Stimulated activated CD8-positive, alpha-beta memory T cell treated with anti-CD3 and anti-CD28 coated beads, Interleukin-2, amount 100 ng/mL, for 1 hour (primary cell): Measurements from ENCODE around the gene ELOVL3.
"Not testable (repeated sequence)": the region's sequence is repeated elsewhere in the genome, so short reads cannot be mapped to it uniquely, and the experiment has no call there.

Source experiments
- DNase-seq, 2 donors: peaks; one replicate each; pipeline ENCODE4 v3.0.0-alpha.2; 2020; ENCODE audit warnings: low read depth in 2 of 2

ELOVL3 gene, protein sequence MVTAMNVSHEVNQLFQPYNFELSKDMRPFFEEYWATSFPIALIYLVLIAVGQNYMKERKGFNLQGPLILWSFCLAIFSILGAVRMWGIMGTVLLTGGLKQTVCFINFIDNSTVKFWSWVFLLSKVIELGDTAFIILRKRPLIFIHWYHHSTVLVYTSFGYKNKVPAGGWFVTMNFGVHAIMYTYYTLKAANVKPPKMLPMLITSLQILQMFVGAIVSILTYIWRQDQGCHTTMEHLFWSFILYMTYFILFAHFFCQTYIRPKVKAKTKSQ

DNA sequence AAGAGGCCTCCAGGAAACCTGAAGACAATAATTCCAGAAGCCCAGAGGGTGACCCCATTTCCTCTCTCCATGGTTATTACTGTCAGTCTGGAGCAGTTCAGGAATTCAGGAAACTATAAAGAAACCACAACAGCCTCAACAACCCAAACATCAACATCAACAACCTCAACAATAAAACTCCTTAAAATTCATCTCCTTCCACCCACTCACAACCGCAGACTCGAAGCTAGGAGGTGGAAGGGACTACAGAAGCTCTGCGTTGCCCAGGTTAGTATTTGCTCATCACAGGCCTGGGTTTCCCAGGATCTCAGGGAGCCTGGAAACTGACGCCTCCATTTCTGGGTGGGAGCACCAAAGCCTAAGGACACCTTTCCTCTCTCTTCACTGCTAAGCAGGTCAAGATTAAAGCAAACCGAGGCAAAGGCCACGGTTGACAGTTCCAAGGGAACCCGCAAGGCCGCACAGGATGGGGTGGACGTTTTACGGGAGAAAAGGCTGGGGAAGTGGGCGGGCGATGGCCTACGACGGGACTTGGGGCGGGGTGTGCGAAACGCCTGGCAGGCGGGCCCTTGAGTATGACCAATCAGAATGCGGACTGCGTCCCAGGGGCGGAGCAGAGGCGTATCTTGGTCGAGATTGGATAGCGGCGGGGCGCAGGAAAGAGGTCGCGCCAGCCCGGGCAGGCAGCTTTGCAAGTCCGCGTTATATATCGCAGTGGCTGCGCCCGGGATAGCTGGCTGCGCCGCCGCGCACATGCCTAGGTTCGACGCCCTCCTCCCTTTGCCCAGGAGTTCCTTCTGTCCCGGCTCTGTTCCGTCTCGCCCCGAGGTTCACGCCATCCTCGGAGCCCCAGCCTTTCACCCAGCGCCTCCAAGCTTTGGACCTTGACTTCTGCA, at the start of gene ELOVL3:
Gene ELOVL3, plus strand, starts transcription at position 654 of the 896 bp plus-strand sequence. CDS start 250 bp downstream, outside the sequence.
- peak; percentile 59 to 69 for DNase-seq

DNA sequence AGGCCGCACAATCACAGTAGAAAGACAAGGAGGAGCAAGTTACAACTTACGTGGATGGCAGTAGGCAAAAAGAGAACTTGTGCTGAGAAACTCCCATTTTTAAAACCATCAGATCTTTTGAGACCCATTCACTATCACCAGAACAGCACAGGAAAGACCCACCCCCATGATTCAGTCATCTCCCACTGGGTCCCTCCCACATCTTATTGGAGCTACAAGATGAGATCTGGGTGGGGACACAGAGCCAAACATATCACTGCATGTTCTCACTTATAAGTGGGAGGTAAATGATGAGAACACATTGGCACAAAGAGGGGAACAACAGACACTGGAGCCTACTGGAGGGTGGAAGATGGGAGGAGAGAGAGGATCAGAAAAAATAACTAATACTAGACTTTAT, 41.5 kb upstream of the ELOVL3 start:
- no peak for DNase-seq

DNA sequence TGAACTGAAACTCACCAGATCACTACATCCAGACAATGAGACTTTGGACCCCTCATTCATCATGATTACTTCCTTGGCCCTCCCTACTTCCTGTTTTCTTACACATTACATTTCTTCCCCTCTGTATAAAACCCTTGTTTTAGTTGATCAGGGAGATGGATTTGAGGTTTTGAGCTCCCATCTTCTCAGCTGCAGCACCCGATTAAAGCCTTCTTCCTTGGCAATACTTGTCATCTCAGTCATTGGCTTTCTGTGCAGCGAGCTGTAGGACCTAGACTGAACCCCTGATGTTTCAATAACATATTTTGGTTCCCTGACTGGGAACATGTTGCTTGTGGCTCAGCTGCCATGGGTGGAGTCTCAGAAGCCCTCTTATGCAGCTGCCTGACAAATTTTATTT, 40.8 kb upstream of the ELOVL3 start:
- no peak for DNase-seq

DNA sequence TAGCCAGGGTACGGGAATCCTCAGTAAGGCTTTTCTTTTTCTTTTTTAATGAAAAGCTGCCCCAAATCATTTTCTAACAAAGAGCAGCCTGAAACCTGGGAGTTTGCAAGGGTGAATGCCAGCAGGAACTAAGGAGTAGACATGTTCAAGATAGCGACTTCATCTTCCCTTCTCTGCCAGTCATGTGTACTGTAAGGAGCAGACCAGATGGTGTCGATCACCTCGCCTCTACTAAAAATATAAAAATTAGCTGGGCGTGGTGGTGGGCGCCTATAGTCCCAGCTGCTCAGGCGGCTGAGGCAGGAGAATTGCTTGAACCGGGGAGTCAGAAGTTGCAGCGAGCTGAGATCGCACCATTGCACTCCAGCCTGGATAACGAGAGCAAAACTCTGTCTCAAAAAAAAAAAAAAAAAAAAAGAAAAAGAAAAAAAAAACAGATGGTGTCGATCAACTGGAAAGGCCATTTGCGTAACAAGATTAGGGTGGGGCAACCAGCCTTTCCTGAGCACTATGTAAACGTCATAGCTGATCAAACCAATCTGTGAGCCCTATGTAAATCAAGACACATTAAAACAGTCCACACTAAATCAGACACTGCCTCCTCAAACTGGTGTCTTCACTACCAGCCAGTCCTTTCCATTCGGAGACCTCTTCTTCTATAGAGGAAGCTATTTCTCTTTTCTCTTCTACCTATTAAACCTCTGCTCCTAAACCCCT, 40.1 kb upstream of the ELOVL3 start:
- no peak for DNase-seq

DNA sequence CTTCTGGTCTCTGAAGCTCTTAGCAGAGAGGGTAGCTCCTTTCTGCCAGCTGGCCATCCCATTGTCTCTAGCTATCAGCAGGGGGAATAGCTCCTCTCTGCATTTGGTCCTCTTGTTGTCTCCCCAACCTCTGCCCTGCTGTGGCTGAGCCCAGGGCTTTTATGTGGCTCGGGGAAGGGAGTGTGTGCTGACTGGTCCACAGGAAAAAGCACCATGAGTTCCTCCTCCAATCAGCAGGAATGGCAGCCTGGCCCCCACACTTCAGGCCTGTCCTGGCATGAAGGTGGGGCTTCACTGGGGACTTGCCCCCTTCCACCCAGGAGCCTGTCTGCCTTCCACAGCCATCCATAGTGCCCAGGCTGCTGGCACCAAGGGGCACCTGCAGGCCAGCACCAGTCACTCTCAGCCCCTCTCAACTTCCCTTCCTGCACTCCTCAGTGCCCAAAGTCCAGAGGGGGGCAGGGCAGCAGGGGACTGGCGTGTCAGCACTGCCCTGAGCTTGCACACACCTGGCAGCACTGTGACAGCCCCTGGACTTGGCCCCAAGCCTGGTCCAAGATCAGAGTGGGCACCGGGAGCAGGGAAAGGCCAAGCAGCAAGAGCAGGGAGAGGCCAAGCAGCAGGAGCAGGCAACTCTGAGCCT, 37.7 kb upstream of the ELOVL3 start:
- DNase-seq = no peak

DNA sequence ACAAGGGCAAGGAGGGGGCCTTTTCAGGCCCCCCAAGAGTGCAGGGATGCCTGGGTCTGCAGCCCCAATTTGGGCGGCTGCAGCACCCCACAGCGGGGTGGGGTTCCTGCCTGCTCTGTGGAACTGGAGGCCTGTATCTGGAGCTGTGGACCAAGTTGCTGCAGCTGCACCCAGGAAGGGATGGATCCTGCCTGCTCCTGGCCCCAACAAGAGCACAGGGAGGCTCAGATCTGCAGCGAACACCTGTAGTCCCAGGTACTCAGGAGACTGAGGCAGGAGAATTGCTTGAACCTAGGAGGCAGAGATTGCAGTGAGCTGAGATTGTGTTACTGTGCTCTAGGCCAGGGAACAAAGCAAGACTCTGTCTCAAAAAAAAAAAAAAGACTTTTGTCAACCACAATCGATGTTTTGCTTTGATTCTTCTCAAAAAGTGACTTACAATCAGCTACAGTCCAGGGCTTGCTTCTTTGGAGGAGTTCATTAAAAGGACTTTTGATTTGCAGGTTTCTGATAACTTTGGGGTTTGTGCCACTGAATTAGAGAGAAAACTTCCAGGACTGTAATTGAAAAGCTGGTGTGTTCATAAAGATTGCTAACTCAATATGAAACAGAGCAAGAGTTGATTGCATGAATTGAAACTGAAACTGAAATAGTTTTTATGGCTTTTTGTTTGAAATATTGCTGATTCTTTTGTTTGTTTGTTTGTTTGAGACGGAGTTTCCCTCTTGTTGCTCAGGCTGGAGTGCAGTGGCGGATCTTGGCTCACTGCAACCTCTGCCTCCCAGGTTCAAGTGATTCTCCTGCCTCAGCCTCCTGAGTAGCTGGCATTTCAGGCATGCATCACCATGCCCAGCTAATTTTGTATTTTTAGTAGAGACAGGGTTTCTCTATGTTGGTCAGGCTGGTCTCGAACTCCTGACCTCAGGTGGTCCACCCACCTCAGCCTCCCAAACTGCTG, 36.9 kb upstream of the ELOVL3 start:
- not testable (repeated sequence) for DNase-seq

DNA sequence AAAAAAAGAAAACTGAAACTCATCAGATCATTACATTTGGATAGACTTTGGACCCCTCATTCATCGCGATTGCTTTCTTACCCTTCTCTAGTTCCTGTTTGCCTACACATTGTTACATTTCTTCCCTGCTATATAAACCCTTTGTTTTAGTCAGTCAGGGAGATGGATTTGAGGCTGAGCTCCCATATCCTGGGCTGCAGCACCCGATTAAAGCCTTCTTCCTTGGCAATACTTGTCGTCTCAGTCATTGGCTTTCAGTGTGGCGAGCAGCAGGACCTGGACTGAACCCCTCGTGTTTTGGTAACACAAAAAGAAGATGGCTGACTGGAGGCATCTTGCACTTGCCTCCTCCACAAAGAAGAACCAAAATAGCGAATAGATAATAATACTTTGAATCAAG, 34.1 kb upstream of the ELOVL3 start:
- no peak for DNase-seq

DNA sequence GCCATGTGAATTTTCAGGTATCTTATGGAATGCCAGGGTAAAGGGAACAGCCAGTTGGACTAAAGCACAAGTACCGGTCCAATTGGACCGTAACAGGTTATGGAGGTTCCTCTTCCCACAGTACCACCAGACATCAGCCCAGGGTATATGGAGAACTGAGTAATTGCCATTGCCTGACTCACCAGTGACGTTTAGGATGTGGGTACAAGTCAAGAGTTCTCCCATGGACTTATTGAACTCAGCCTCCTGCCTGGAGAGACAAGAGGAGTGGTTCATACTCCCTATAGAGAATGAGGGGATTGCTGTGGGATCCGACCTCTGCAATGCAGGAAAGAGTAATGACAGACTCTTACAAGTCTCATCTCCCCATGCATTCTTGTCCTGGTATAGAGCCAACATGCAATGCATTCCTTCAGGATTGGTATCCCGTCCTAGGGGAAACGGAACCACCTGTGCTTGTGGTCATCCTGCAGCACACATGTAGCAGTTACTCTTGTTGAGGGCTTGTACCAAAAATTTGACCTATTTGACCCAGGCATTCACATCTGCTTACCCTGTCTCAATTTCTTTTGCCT, 30.7 kb upstream of the ELOVL3 start:
- no peak for DNase-seq

DNA sequence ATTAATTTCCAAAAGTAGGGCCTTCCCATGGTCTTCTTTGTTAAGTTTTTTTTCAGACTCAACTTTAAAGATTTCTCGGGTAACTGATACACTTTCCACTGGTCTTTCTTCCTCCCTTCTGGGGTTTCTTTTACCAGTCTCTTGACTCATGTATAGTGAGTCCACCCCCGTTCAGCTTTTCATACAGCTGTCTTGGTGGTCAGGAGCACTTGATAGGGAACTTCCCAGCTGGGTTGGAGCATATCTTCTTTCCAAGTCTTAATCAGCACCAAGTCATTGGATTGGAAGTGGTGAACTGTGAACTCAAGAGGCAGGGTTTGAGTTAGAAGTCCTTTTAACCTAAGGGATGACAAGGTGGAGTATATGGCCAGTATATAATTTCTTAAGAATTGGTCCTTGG, 29.2 kb upstream of the ELOVL3 start:
- no peak for DNase-seq

DNA sequence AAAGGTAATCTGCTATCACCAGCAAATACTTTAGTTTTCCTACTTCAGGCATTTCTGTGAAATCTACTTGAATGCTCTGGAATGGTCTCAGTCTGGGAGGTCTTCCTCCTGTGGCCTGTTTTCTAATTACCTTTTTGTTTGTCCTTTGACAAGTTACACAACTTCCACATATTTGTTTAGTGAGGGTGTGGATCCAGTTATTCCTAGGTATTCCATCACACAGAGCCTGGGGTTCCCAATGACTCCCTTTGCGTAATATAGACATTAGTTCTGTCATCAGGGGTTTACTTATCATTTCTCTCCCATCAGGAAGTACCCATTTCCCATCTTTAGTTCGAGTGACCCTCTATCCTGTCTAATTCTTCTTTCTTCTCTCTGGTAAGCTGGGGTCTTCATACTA, 28.1 kb upstream of the ELOVL3 start:
- no peak for DNase-seq

DNA sequence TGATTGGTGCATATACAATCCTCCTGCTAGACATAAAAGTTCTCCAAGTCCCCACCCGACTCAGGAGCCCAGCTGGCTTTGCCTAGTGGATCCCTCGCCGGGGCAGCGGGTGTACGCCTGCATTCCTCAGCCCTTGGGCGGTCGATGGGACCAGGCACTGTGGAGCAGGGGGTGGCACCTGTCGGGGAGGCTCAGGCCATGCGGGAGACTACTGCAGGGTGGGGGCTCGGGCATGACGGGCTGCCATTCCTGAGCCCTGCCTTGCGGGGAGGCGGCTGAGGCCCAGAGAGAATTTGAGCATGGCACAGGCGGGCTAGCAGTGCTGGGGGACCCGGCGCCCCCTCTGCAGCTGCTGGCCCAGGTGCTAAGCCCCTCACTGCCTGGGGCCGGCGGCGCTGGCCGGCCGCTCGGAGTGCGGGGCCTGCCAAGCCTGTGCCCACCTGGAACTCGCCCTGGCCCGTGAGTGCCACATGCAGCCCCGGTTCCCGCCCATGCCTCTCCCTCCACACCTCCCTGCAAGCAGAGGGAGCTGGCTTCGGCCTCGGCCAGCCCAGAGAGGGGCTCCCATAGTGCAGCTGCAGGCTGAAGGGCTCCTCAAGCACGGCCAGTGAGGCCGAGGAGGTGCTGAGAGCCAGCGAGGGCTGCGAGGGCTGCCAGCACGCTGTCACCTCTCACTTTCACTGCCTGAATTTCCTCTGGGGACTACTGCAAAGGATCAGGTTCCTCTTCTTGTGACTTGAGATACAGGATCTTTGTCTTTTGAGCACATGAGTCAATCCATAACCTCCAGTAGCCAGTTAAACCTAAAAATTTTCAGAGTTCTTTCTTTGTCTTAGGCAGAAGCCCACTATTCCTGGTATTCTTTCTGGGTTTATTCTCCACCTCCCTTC, 25.1 kb upstream of the ELOVL3 start:
- DNase-seq = no peak

DNA sequence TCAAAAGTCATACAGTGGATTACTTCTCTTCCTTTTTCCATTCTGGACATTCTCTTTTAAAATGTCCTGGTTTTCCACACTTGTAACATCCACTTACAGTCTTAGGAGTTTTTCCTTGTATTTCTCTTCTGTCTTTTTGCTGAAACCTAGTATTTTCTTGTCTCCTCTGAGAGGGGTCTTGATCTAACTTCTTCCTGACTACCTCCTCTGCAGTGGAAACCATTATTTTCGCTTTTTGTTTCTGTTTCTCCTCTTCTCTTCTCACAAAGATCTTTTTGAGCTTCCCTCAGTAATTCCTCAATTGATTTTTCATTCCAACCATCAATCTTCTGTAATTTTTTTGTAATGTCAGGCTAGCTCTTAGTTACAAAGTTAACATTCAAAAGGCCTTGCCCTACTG, 23.7 kb upstream of the ELOVL3 start:
- DNase-seq = no peak

DNA sequence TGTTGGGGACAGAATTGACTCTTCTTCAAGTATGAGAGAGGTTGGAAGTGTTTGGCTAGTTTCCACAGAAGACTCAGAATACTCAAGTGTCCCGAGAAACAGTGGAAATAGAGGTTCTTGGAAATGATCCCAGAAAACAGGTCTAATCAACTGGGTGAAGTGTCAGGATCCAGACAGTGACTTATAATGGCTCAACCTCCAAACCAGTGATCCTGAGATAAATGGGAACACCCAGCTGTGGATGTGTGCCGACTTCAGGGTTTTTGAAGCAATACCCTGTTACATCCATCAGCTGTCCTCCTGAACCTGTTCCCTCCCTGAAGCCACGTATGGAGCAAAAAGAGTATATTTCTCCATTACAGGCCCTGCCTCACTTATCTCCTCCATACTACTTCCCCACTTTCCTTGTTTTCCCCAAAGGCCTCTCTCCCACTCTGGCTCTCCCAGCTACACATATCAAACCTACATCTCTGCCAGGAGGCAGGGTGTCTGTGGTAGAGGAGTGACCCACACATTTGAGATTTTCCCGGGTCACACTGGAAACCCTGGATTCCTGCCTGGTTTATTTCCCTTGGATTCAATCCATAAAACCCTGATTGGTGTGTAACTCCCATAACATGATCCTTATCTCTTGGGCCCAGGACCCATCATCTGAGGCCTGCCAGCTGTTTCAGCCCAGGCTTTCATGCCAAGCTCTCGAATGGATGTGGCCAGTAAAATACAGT, 17.6 kb upstream of the ELOVL3 start:
- DNase-seq = no peak

DNA sequence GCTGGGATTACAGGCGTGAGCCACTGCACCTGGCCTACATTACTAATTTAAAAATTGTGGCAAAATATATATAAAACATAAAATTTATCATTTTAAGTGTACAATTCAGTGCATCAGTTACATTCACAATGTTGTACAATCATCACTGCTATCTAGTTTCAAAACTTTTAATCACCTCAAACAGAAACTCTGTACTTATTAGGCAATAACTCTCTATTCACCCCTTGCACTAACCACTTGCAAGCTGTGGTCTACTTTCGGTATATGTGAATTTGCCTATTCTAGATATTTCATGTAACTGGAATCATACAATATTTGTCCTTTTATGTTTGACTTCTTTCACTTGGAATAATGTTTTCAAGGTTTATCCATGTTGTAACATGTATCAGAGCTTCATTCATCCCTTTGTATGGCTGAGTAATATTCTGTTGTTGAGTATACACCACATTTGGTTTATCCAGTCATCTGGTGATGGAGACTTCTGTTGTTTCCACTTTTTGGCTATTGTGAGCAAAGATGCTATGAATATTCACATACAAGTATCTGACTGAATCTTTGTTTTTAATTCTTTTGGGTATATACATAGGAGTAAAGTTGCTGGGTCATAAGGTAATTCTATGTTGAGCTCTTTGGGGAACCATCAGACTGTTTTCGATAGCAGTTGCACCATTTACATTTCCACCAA, 14.3 kb upstream of the ELOVL3 start:
- DNase-seq = no peak

DNA sequence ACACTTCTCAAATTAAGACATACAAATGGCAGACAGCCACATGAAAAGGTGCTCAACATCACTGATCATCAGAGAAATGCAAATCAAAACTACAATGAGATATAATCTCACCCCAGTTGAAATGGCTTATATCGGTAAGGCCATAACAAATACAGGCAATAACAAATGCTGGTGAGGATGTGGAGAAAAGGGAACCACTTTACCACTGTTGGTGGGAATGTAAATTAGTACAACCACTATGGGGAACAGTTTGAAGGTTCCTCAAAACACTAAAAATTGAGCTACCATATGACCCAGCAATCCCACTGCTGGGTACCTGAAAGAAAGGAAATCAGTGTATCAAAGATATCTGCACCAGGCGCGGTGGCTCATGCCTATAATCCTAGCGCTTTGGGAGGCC, 12.5 kb upstream of the ELOVL3 start:
- DNase-seq = not testable (repeated sequence)

DNA sequence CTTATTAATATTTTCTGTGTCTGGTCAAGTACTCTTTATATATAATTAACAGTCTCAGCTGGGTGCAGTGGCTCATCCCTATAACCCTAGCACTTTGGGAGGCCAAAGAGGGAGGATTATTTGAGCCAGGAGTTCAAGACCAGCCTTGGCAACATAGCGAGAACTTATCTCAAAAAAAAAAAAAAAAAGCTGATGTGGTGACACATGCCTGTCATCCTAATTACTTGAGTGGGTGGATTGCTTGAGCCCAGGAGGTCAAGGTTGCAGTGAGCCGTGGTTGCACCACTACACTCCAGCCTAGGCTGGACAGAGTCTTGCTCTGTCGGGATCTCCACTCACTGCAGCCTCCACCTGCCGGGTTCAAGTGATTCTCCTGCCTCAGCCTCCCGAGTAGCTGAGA, 6.7 kb upstream of the ELOVL3 start:
- no peak for DNase-seq

DNA sequence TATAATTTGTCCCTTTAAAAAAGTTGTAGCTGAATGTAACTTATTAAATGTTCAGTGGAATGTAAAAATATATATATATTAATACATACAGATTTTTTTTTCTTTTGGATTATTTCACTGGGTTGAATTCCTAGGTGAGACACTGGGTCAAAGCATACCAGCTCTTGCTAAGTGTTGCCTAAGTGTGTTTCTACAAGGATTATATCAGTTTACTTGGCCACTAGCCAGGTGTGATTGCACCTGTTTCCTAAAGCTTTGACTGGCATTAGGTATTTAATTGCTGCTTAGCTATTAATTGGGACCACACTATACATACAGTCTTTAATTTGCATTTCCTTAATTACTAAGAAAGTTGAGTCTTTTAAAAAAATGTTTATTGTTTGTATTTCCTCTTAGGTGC, 5.5 kb upstream of the ELOVL3 start:
- DNase-seq = no peak

DNA sequence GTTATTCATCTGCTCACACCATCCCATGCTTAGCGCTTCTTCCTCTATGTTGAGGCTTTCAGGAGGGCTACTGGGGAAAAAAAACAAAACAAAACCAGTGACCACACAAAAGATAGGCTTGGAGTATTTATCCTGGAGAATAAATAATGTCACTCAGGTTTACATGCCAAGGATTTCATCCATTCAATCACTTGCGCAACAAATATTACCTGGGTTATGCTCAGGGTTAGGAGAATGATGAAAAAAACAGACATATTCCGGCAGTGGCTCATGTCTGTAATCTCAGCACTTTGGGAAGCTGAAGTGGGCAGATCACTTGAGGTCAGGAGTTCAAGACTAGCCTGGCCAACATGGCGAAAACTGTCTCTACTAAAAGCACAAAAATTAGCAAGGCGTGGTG, 3.3 kb upstream of the ELOVL3 start:
- DNase-seq = no peak
